Fibroblast of the aortic adventitia (primary cell): ENCODE results near the gene LEPR. TPM values are rescaled to one million over a fixed set of nuclear protein-coding genes. Genes with fewer than 3 reads are reported as not detected.
"Not testable (repeated sequence)": the region's sequence is repeated elsewhere in the genome, so short reads cannot be mapped to it uniquely, and the experiment has no call there.

Experiments
- DNase-seq: peaks from one replicate; pipeline ENCODE4 v3.0.0-alpha.2; 2010; ENCODE audit warnings: low read depth
- H3K4me3 ChIP-seq: 2 replicates; pipeline ENCODE4 v1.5.1; 2011; ENCODE audit warnings: low read depth, mild to moderate bottlenecking, control low read depth, low read length, moderate library complexity
- CTCF ChIP-seq: IDR thresholded peaks from 2 replicates; pipeline ENCODE4 v1.5.1; 2011; ENCODE audit warnings: mild to moderate bottlenecking, low read length, control low read depth, inconsistent platforms; ENCODE audit not compliant: insufficient read depth
- total RNA-seq: library from RNA; depleted of rRNA; stranded (reverse); fragments of >200 nt; gene quantifications from 2 replicates; pipeline ENCODE4 v1.2.3, GENCODE V29; 2012; ENCODE audit warnings: low replicate concordance

LEPR gene
- 6.3 and 6.9 TPM in 2 replicates for total RNA-seq

GRCh38 chr1:65420590-65421350 lies at the start of gene LEPR, which contains the start of gene LEPROT:
Gene LEPR, plus strand, starts transcription at chr1:65420668. Its CDS starts 144,898 bp downstream, at chr1:65565566.
Gene LEPROT, plus strand, starts transcription at chr1:65420668. Its CDS starts 57 bp downstream, at chr1:65420725.
- no peak for TF ChIP-seq CTCF
- no peak for DNase-seq
- peak within 1 kb of the TSS; percentile 84 for H3K4me3 ChIP-seq

- H3K4me3 ChIP-seq, result no peak overlapping the region
- no peak for TF ChIP-seq CTCF
- DNase-seq, result no peak
Measured at GRCh38 chr1:65371544-65371943, 48.9 kb upstream of the LEPR start.

- H3K4me3 ChIP-seq, result no peak overlapping the region
- DNase-seq, result no peak
- no peak for TF ChIP-seq CTCF
Measured at GRCh38 chr1:65372557-65372956, 47.9 kb upstream of the LEPR start.

- H3K4me3 ChIP-seq, result no peak overlapping the region
- no peak for TF ChIP-seq CTCF
- no peak for DNase-seq
Measured at GRCh38 chr1:65377496-65378246, 42.8 kb upstream of the LEPR start.

- no peak for TF ChIP-seq CTCF
Measured at GRCh38 chr1:65378247-65378946, 42.1 kb upstream of the LEPR start.

GRCh38 chr1:65384426-65384825 lies 36.0 kb upstream of the LEPR start:
- not testable (repeated sequence) for H3K4me3 ChIP-seq, DNase-seq

More at GRCh38 chr1:65378247-65378946, 42.1 kb upstream of the LEPR start:
- no peak overlapping the region for H3K4me3 ChIP-seq
- no peak for DNase-seq

GRCh38 chr1:65386439-65386838 lies 34.0 kb upstream of the LEPR start:
- no peak for TF ChIP-seq CTCF
- no peak for DNase-seq
- H3K4me3 ChIP-seq, result no peak overlapping the region
